ENCODE measurements around the gene APCDD1L. TPM values are rescaled to one million over a fixed set of nuclear protein-coding genes. Genes with fewer than 3 reads are reported as not detected.

Gene APCDD1L
- total RNA-seq, 1 donor from 2014 or later: not detected

DNA sequence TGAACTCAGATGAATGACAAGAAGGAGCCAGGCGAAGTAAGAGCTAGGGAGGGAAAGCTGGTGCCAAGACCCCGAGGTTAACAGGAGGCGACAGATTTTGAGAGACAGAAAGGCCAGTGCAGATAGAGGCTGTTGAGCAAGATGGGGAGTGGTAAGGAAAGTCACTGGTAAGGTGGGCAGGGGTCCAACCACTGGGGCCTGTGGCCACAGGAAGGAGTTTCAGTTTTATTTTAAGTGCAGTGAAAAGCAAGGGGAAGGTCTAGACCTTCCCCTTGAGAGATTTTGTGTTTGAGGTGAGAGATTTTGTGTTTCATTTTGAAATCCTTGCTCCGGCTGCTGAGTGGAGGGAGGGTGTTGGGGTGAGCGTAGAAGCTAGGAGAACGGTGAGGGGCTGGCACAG is 41.8 kb upstream of the APCDD1L start:
- no peak for TF ChIP-seq CTCF (IDR thresholded peaks at IDR 0.05; ENCODE audit: partially characterized antibody, unreplicated experiment)
- no peak for DNase-seq
- Mint-ChIP-seq H3K27me3 (ENCODE audit: unreplicated experiment) (no peaks in the 10 kb centered on the region), H3K36me3 (ENCODE audit: unreplicated experiment) (no peaks in the 10 kb centered on the region), H3K4me1 (ENCODE audit: low read depth, unreplicated experiment) (peaks cover 3% of the 10 kb centered on the region), H3K4me3 (ENCODE audit: unreplicated experiment) (no peak overlapping the region), H3K27ac (ENCODE audit: unreplicated experiment) (no peak overlapping the region), H3K9me3 (ENCODE audit: unreplicated experiment) (no peaks in the 10 kb centered on the region)

- H3K27me3 Mint-ChIP-seq (ENCODE audit: unreplicated experiment): no peaks in the 10 kb centered on the region
- no peak for TF ChIP-seq CTCF (IDR thresholded peaks at IDR 0.05; ENCODE audit: partially characterized antibody, unreplicated experiment)
- H3K4me3 Mint-ChIP-seq (ENCODE audit: unreplicated experiment): no peak overlapping the region
- H3K4me1 Mint-ChIP-seq (ENCODE audit: low read depth, unreplicated experiment): peaks cover 3% of the 10 kb centered on the region
- no peaks in the 10 kb centered on the region for H3K36me3 Mint-ChIP-seq (ENCODE audit: unreplicated experiment)
- DNase-seq: no peak
- no peaks in the 10 kb centered on the region for H3K9me3 Mint-ChIP-seq (ENCODE audit: unreplicated experiment)
- no peak overlapping the region for H3K27ac Mint-ChIP-seq (ENCODE audit: unreplicated experiment)
Observed at GRCh38 chr20:58555078-58555765, 40.0 kb upstream of the APCDD1L start.

GRCh38 chr20:58554541-58554940 is 39.3 kb upstream of the APCDD1L start:
- no peaks in the 10 kb centered on the region for H3K9me3 Mint-ChIP-seq (ENCODE audit: unreplicated experiment)
- no peak for DNase-seq
- no peak overlapping the region for H3K4me3 Mint-ChIP-seq (ENCODE audit: unreplicated experiment)
- no peaks in the 10 kb centered on the region for H3K36me3 Mint-ChIP-seq (ENCODE audit: unreplicated experiment)
- peaks cover 3% of the 10 kb centered on the region for H3K4me1 Mint-ChIP-seq (ENCODE audit: low read depth, unreplicated experiment)
- H3K27me3 Mint-ChIP-seq (ENCODE audit: unreplicated experiment): no peaks in the 10 kb centered on the region
- TF ChIP-seq CTCF (IDR thresholded peaks at IDR 0.05; ENCODE audit: partially characterized antibody, unreplicated experiment): no peak
- no peak overlapping the region for H3K27ac Mint-ChIP-seq (ENCODE audit: unreplicated experiment)

GRCh38 chr20:58553841-58554240 is 38.6 kb upstream of the APCDD1L start:
- DNase-seq: no peak
- H3K27ac Mint-ChIP-seq (ENCODE audit: unreplicated experiment): no peak overlapping the region
- no peaks in the 10 kb centered on the region for H3K9me3 Mint-ChIP-seq (ENCODE audit: unreplicated experiment)
- no peak overlapping the region for H3K4me3 Mint-ChIP-seq (ENCODE audit: unreplicated experiment)
- H3K27me3 Mint-ChIP-seq (ENCODE audit: unreplicated experiment): no peaks in the 10 kb centered on the region
- no peak for TF ChIP-seq CTCF (IDR thresholded peaks at IDR 0.05; ENCODE audit: partially characterized antibody, unreplicated experiment)
- H3K4me1 Mint-ChIP-seq (ENCODE audit: low read depth, unreplicated experiment): peaks cover 2% of the 10 kb centered on the region
- H3K36me3 Mint-ChIP-seq (ENCODE audit: unreplicated experiment): no peaks in the 10 kb centered on the region

GRCh38 chr20:58553166-58553696 is 38.0 kb upstream of the APCDD1L start:
- no peak overlapping the region for H3K4me3 Mint-ChIP-seq (ENCODE audit: unreplicated experiment)
- peaks cover 2% of the 10 kb centered on the region for H3K4me1 Mint-ChIP-seq (ENCODE audit: low read depth, unreplicated experiment)
- no peak overlapping the region for H3K27ac Mint-ChIP-seq (ENCODE audit: unreplicated experiment)
- no peaks in the 10 kb centered on the region for H3K36me3 Mint-ChIP-seq (ENCODE audit: unreplicated experiment)
- H3K9me3 Mint-ChIP-seq (ENCODE audit: unreplicated experiment): no peaks in the 10 kb centered on the region
- no peak for DNase-seq
- H3K27me3 Mint-ChIP-seq (ENCODE audit: unreplicated experiment): no peaks in the 10 kb centered on the region
- no peak for TF ChIP-seq CTCF (IDR thresholded peaks at IDR 0.05; ENCODE audit: partially characterized antibody, unreplicated experiment)
